SK-N-MC (cell line): Measurements from ENCODE around the gene HSPH1.

Source experiments
- DNase-seq: peaks from one replicate; pipeline ENCODE4 v3.0.0-alpha.2; 2011; ENCODE audit warnings: low read depth, low spot score
- H3K27ac ChIP-seq: fragments of 200-600 bp; sonication (generic); 2 replicates; pipeline ENCODE4 v1.5.1; 2016; ENCODE audit warnings: mixed run types
- H3K36me3 ChIP-seq: fragments of 200-600 bp; sonication (generic); 2 replicates; pipeline ENCODE4 v1.6.1; 2017; ENCODE audit warnings: antibody characterized with exemption, low read length, mixed read lengths; ENCODE audit not compliant: insufficient read depth
- H3K4me3 ChIP-seq: fragments of 200-600 bp; sonication (generic); 2 replicates; pipeline ENCODE4 v1.5.1; 2016
- H3K9ac ChIP-seq: fragments of 200-600 bp; sonication (generic); 2 replicates; pipeline ENCODE4 v1.8.0; 2017; ENCODE audit warnings: mixed run types, mixed read lengths; ENCODE audit not compliant: insufficient read length
- H3K9me3 ChIP-seq: fragments of 200-600 bp; sonication (generic); 2 replicates; pipeline ENCODE4 v1.6.1; 2017; ENCODE audit warnings: low read depth, mild to moderate bottlenecking, antibody characterized with exemption, low read length, moderate library complexity, mixed read lengths
- EZH2 ChIP-seq: fragments of 200-600 bp; sonication (generic); IDR thresholded peaks from one replicate; pipeline ENCODE4 v1.6.1; 2017; ENCODE audit warnings: antibody characterized with exemption
- FOXP2 ChIP-seq: optimal IDR thresholded peaks from 2 replicates; pipeline ENCODE3; 2011; ENCODE audit warnings: mild to moderate bottlenecking, moderate library complexity; ENCODE audit not compliant: insufficient read depth; ENCODE audit errors: extremely low read length, control extremely low read depth
- POLR2AphosphoS5 ChIP-seq: IDR thresholded peaks from 2 replicates; pipeline ENCODE4 v1.6.1; 2012; ENCODE audit warnings: mild to moderate bottlenecking, low read depth, low read length, borderline replicate concordance

The HSPH1 gene

GRCh38 chr13:31124204-31124603 lies 37.5 kb downstream of the HSPH1 start:
- Histone ChIP-seq H3K9ac (no peak overlapping the region), H3K27ac (no peak overlapping the region), H3K36me3 (no peaks in the 10 kb centered on the region), H3K9me3 (no peaks in the 10 kb centered on the region), H3K4me3 (no peak overlapping the region)
- no peak for DNase-seq
- TF ChIP-seq EZH2 (no peak), POLR2AphosphoS5 (no peak), FOXP2 (no peak)

GRCh38 chr13:31122544-31123260 lies 39.0 kb downstream of the HSPH1 start:
- no peak overlapping the region for H3K9ac ChIP-seq
- TF ChIP-seq EZH2 (no peak), FOXP2 (no peak), POLR2AphosphoS5 (no peak)
- no peaks in the 10 kb centered on the region for H3K36me3 ChIP-seq
- DNase-seq = no peak
- no peak overlapping the region for H3K4me3 ChIP-seq
- no peak overlapping the region for H3K27ac ChIP-seq
- H3K9me3 ChIP-seq = no peaks in the 10 kb centered on the region

- no peak overlapping the region for H3K27ac ChIP-seq
- H3K9me3 ChIP-seq = no peaks in the 10 kb centered on the region
- no peak overlapping the region for H3K9ac ChIP-seq
- no peaks in the 10 kb centered on the region for H3K36me3 ChIP-seq
- TF ChIP-seq POLR2AphosphoS5 = no peak
- no peak for TF ChIP-seq FOXP2
- TF ChIP-seq EZH2 = no peak
- no peak for DNase-seq
- no peak overlapping the region for H3K4me3 ChIP-seq
These were observed 39.6 kb downstream of the HSPH1 start for GRCh38 chr13:31122143-31122542.

DNA sequence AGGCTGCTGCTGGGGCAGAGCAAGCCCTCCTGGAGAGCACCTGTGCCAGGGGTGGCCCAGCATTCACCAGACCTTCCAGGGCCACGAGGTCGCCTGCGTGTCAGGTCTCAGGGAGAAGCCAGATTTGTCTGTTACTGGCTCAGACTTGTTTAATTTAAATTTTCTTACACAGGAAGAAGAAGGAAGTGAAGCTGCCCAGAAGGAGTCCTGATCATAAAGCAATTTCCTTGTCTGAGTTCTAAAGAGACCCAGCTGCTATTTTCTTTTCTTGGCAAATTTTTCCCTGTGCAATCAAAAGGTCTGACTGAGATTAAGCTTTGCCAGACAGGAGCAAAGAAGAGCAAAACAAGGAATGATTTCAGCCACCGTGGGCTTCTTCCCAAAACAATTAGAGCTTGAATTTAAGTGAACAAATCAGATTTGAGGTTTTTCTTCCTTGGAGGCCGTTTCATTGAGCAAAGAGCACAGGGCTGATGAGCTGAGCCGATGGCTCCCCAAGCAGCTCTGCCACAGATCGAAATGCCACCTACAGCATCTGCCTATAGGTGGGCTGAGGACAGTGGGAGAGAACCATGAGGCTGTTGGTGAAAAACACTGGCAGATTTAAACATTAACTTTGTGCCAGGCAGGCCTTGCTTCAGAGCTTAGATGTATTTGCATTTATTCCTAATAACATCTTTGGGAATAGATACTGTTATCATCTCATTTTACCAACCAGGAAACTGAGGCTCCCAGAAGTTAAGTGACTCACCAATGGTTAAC lies 40.1 kb downstream of the HSPH1 start:
- Histone ChIP-seq H3K9ac (no peak overlapping the region), H3K9me3 (no peaks in the 10 kb centered on the region), H3K36me3 (no peaks in the 10 kb centered on the region), H3K27ac (no peak overlapping the region), H3K4me3 (no peak overlapping the region)
- no peak for DNase-seq
- TF ChIP-seq EZH2 (no peak), POLR2AphosphoS5 (no peak), FOXP2 (no peak)

DNA sequence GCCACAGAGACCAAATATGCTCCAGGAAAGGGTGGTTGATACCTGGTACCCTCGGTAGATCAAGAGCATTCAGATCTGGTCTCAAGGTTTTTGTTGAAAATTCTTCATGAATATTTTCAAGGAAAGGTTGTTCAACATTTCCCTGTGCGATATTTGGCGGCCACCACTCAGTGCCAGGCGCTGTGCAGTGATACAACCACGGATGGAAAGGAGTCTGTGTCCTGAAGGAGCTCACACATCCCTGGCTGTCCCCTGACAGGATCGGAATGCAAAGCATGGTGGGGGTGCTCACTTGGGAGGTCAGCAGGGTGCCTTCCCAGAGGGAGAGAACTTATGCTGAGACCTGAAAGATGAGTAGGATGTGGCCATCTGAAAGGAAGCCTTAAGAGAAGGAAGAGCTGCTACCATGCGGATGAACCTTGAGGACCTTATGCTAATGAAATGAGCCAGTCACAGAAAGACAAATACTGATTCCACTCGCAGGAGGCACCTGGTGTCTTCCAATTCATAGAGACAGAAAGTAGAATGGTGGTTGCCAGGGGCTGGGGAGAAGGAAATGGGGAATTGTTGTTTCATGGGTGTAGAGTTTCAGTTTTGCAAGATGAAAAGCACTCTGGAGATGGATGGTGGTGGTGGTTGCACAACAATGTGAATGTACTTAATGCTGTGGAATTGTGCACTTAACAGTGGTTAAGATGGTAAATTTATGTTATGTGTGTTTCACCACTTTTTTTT lies 41.6 kb downstream of the HSPH1 start:
- TF ChIP-seq POLR2AphosphoS5 = no peak
- TF ChIP-seq EZH2 = no peak
- no peak for TF ChIP-seq FOXP2
- Histone ChIP-seq H3K4me3 (no peak overlapping the region), H3K27ac (no peak overlapping the region), H3K9me3 (no peaks in the 10 kb centered on the region), H3K9ac (no peak overlapping the region), H3K36me3 (no peaks in the 10 kb centered on the region)
- DNase-seq = no peak

DNA sequence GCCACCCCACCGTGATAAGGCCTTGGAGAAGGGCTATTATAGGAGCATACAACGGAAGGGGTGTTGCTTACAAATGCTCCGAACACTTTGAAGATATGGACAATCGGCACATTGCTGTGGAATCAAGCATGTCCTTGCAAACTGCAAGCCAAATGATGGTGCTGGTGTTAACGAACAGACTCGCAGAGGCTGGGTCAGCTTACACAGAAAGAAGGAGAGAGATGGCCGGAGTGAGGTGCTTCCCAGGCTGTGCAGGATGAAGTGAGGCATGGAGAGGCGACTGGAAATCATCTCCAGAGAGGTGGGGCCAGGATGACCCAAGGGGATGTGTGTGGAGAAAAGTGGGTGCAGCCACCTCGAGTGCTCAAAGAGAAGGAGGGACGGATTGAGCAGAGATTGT lies 42.2 kb downstream of the HSPH1 start:
- Histone ChIP-seq H3K9ac (no peak overlapping the region), H3K36me3 (no peaks in the 10 kb centered on the region), H3K27ac (no peak overlapping the region), H3K9me3 (no peaks in the 10 kb centered on the region), H3K4me3 (no peak overlapping the region)
- no peak for TF ChIP-seq EZH2
- TF ChIP-seq POLR2AphosphoS5 = no peak
- no peak for TF ChIP-seq FOXP2
- DNase-seq = no peak

GRCh38 chr13:31116224-31116623 lies 45.5 kb downstream of the HSPH1 start:
- no peak overlapping the region for H3K9ac ChIP-seq
- H3K9me3 ChIP-seq = no peaks in the 10 kb centered on the region
- H3K4me3 ChIP-seq = no peak overlapping the region
- no peaks in the 10 kb centered on the region for H3K36me3 ChIP-seq
- DNase-seq = no peak
- H3K27ac ChIP-seq = no peak overlapping the region
- TF ChIP-seq EZH2 = no peak
- no peak for TF ChIP-seq FOXP2
- no peak for TF ChIP-seq POLR2AphosphoS5

GRCh38 chr13:31115616-31116015 lies 46.1 kb downstream of the HSPH1 start:
- no peak overlapping the region for H3K9ac ChIP-seq
- no peak for TF ChIP-seq FOXP2
- no peak for TF ChIP-seq EZH2
- TF ChIP-seq POLR2AphosphoS5 = no peak
- no peak for DNase-seq
- no peaks in the 10 kb centered on the region for H3K36me3 ChIP-seq
- H3K4me3 ChIP-seq = no peak overlapping the region
- H3K9me3 ChIP-seq = no peaks in the 10 kb centered on the region
- no peak overlapping the region for H3K27ac ChIP-seq
